ENCODE results near the gene BAHCC1. TPM values are rescaled to one million over a fixed set of nuclear protein-coding genes. Genes with fewer than 3 reads are reported as not detected.

BAHCC1 gene
- total and polyA plus RNA-seq, 2 of the 8 experiments (the other 6 are each of a cell fraction or from before 2014, with no cell fraction given) = 0.26 to 0.58 TPM

DNA sequence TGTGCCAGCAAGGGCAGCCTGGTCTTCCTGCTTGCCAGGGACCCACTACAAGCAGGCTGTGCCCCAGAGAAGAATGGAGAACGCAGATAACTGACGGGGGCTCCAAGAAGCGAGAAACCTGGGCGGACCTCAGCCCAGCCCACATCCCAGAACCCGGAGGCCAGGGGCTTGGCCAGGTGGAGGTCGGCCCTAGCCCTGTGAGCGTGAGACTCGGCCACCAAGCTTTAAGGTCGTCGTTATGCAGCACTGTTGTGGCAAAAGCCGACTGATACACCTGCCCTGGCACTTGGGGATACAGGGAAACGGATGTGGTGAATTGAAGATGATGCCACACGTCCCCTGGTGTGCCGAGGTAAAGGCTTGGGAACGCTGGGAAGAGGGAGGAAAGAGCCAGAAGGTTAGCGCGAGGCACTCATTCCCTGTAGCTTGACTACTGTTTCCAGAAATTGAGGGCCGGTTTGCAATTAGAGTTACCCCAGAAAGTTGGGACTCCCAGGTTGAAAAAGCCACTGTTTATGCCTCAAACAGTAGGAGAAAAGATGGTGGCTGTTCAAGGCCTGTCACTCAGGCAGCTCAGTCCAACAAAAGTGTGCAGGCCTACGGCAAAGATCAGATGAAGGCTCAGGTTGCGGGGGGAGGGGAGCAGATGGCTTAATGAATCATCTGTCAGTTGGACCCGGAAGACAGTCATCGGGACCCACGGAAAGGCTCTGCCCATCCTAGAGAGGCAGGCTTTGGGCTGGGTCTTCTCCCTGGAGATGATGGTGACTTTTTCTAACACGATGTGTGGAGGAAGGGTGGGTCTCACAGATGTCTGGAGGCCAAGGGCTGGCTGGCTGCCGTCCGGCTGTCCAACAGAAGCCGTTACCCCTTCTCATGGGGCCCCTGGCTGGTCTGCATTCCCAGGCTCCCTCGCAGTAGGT, 45.6 kb upstream of the BAHCC1 start (continued):
- no peak for TF ChIP-seq HDAC2 (IDR thresholded peaks at IDR 0.05; ENCODE audit: borderline replicate concordance in 1 of 2, low read depth in 2 of 2, low read length in 2 of 2)

Data from H1 (cell line).